IMR-90 (cell line): Measurements from ENCODE around the gene SUSD1.

Experiments
- CEBPB ChIP-seq: IDR thresholded peaks from 2 replicates; pipeline ENCODE4 v1.6.1; 2012; ENCODE audit warnings: low read depth, low read length, improper control_type of control experiment
- FOS ChIP-seq: fragments of 150-350 bp; IDR thresholded peaks from 2 replicates; pipeline ENCODE4 v1.6.1; 2016; ENCODE audit warnings: low read depth, low read length
- MXI1 ChIP-seq: IDR thresholded peaks from 2 replicates; pipeline ENCODE4 v1.6.1; 2012; ENCODE audit warnings: low read depth, mild to moderate bottlenecking, low read length, moderate library complexity, borderline replicate concordance
- POLR2A ChIP-seq: IDR thresholded peaks from 2 replicates; pipeline ENCODE4 v1.6.1; 2012; ENCODE audit warnings: mild to moderate bottlenecking, low read depth, low read length
- RCOR1 ChIP-seq: IDR thresholded peaks from 2 replicates; pipeline ENCODE4 v1.6.1; 2012; ENCODE audit warnings: mild to moderate bottlenecking, low read length, improper control_type of control experiment; ENCODE audit not compliant: insufficient replicate concordance
- TF ChIP-seq, protein P1 (sequence below): conservative IDR thresholded peaks from 2 replicates; pipeline ENCODE4 v1.5.1; 2012; ENCODE audit warnings: mild to moderate bottlenecking, low read depth, low read length, improper control_type of control experiment

- no peak for TF ChIP-seq FOS
- TF ChIP-seq RCOR1: no peak
- no peak for TF ChIP-seq MXI1
- TF ChIP-seq POLR2A: no peak
- TF ChIP-seq, protein P1, sequence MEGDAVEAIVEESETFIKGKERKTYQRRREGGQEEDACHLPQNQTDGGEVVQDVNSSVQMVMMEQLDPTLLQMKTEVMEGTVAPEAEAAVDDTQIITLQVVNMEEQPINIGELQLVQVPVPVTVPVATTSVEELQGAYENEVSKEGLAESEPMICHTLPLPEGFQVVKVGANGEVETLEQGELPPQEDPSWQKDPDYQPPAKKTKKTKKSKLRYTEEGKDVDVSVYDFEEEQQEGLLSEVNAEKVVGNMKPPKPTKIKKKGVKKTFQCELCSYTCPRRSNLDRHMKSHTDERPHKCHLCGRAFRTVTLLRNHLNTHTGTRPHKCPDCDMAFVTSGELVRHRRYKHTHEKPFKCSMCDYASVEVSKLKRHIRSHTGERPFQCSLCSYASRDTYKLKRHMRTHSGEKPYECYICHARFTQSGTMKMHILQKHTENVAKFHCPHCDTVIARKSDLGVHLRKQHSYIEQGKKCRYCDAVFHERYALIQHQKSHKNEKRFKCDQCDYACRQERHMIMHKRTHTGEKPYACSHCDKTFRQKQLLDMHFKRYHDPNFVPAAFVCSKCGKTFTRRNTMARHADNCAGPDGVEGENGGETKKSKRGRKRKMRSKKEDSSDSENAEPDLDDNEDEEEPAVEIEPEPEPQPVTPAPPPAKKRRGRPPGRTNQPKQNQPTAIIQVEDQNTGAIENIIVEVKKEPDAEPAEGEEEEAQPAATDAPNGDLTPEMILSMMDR: no peak
- no peak for TF ChIP-seq CEBPB
Measured at GRCh38 chr9:112006361-112007020, 168.6 kb downstream of the SUSD1 start.
